Loucy (cell line): ENCODE results near the gene ITGA5.

Experiments
- H2AFZ ChIP-seq: fragments of 200-600 bp; sonication (generic); 2 replicates; pipeline ENCODE4 v1.6.0; 2016; ENCODE audit warnings: antibody characterized with exemption, mild to moderate bottlenecking, low read length, moderate library complexity
- H3F3A ChIP-seq: fragments of 200-600 bp; 2 replicates; pipeline ENCODE4 v1.6.0; 2016; ENCODE audit warnings: antibody characterized with exemption, low read depth, mild to moderate bottlenecking
- H3K27me3 ChIP-seq: fragments of 200-600 bp; sonication (generic); 2 replicates; pipeline ENCODE4 v1.6.1; 2014; ENCODE audit warnings: low read length, mild to moderate bottlenecking; ENCODE audit not compliant: insufficient read depth, poor library complexity, severe bottlenecking
- H3K36me3 ChIP-seq: fragments of 200-600 bp; sonication (generic); 2 replicates; pipeline ENCODE4 v1.6.1; 2016; ENCODE audit warnings: low read length; ENCODE audit not compliant: insufficient read depth
- H3K4me1 ChIP-seq: fragments of 200-600 bp; sonication (generic); 2 replicates; pipeline ENCODE4 v1.5.1; 2014; ENCODE audit warnings: low read length, mild to moderate bottlenecking; ENCODE audit not compliant: insufficient read depth, poor library complexity, severe bottlenecking
- H3K4me2 ChIP-seq: fragments of 200-600 bp; sonication (generic); 2 replicates; pipeline ENCODE4 v1.6.0; 2014; ENCODE audit warnings: antibody characterized with exemption, low read length, low read depth, mild to moderate bottlenecking; ENCODE audit not compliant: poor library complexity, severe bottlenecking
- H3K4me3 ChIP-seq: fragments of 200-600 bp; sonication (generic); 2 replicates; pipeline ENCODE4 v1.5.1; 2014; ENCODE audit warnings: low read length, mild to moderate bottlenecking, mixed read lengths; ENCODE audit not compliant: poor library complexity, severe bottlenecking
- H3K79me2 ChIP-seq: fragments of 200-600 bp; sonication (generic); 2 replicates; pipeline ENCODE4 v1.6.1; 2014; ENCODE audit warnings: low read length; ENCODE audit not compliant: insufficient read depth
- H3K9ac ChIP-seq: fragments of 200-600 bp; sonication (generic); 2 replicates; pipeline ENCODE4 v1.6.0; 2014; ENCODE audit warnings: mild to moderate bottlenecking, low read depth, low read length, moderate library complexity; ENCODE audit not compliant: poor library complexity, severe bottlenecking
- H3K9me2 ChIP-seq: fragments of 200-600 bp; sonication (generic); replicated peaks from 2 replicates; pipeline ENCODE4 v1.6.1; 2016; ENCODE audit warnings: low read depth, low read length, mixed read lengths
- H3K9me3 ChIP-seq: fragments of 200-600 bp; sonication (generic); 2 replicates; pipeline ENCODE4 v1.6.1; 2014; ENCODE audit warnings: mild to moderate bottlenecking, antibody characterized with exemption, low read length, low read depth; ENCODE audit not compliant: insufficient read depth
- H4K20me1 ChIP-seq: fragments of 200-600 bp; sonication (generic); 2 replicates; pipeline ENCODE4 v1.6.0; 2014; ENCODE audit warnings: antibody characterized with exemption, low read length, mild to moderate bottlenecking; ENCODE audit not compliant: insufficient read depth, poor library complexity, severe bottlenecking
- EZH2phosphoT487 ChIP-seq: fragments of 200-600 bp; IDR thresholded peaks from 2 replicates; pipeline ENCODE4 v1.6.1; 2018; ENCODE audit warnings: antibody characterized with exemption, mild to moderate bottlenecking, moderate library complexity, borderline replicate concordance
- TF ChIP-seq, protein P1 (sequence below): fragments of 200-600 bp; sonication (generic); conservative IDR thresholded peaks from 2 replicates; pipeline ENCODE4 v1.5.1; 2014; ENCODE audit warnings: mild to moderate bottlenecking, antibody characterized with exemption, low read length

ITGA5 gene

DNA sequence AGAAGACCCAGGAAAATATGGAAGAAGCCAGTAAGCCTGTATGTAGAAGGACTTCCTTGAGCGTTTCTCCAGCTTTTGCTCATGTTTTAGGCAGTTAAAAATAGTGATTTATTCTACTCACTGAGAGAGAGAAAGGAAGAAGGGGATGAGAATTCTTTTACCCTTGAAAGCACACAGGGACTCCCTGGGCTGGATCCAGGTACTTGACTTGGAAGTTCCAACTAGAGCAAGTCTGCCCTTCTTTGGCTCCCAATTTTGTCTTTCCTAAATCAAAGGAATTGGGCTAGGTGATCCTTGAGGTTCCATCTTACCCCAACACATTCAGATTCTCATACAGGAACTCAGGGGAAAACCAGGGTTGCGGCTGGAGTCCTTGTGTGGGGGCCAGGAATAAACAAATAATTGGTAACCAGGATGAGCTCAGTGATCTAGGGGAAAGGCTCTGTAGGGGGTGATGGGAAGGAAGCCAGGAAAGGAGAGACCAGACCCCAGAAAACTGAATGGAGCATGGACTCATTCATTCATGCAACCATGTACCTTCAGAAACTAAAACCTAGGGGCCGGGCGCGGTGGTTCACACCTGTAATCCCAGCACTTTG is 11.5 kb upstream of the ITGA5 start:
- no peak overlapping the region for H3K4me3 ChIP-seq
- H3K79me2 ChIP-seq: no peaks in the 10 kb centered on the region
- TF ChIP-seq EZH2phosphoT487: no peak
- TF ChIP-seq, protein P1, sequence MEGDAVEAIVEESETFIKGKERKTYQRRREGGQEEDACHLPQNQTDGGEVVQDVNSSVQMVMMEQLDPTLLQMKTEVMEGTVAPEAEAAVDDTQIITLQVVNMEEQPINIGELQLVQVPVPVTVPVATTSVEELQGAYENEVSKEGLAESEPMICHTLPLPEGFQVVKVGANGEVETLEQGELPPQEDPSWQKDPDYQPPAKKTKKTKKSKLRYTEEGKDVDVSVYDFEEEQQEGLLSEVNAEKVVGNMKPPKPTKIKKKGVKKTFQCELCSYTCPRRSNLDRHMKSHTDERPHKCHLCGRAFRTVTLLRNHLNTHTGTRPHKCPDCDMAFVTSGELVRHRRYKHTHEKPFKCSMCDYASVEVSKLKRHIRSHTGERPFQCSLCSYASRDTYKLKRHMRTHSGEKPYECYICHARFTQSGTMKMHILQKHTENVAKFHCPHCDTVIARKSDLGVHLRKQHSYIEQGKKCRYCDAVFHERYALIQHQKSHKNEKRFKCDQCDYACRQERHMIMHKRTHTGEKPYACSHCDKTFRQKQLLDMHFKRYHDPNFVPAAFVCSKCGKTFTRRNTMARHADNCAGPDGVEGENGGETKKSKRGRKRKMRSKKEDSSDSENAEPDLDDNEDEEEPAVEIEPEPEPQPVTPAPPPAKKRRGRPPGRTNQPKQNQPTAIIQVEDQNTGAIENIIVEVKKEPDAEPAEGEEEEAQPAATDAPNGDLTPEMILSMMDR: no peak
- no peaks in the 10 kb centered on the region for H3K27me3 ChIP-seq
- H4K20me1 ChIP-seq: no peaks in the 10 kb centered on the region
- no peaks in the 10 kb centered on the region for H3K36me3 ChIP-seq
- H3K9me3 ChIP-seq: no peaks in the 10 kb centered on the region
- peaks cover 48% of the 10 kb centered on the region for H3K4me1 ChIP-seq
- H3F3A ChIP-seq: no peaks in the 10 kb centered on the region
- H3K9me2 ChIP-seq: no peaks in the 10 kb centered on the region
- H2AFZ ChIP-seq: no peak overlapping the region
- H3K9ac ChIP-seq: no peak overlapping the region
- no peak overlapping the region for H3K4me2 ChIP-seq

DNA sequence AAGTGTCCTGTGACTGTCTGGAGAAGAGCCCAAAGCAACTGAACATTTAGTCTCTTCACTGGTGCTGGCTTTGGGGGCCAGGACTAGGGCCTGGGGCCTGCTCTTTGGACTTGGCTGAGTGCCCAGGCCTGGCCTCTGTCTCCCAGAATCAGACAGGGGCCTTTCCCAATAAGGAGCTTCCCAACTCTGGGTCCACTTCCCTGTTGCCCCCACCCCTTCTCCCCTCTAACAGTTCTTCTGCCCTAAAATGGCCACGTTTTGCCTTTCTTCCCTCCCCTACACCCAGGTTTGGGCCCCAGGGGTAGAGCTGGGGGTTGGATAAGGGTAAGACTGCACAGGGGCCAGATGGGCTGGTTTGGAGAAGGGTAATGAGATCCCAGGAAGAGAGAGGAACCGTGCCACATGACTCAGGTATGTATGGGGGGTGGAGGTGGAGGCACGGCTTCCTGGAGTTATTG is 10.0 kb upstream of the ITGA5 start:
- H3K4me3 ChIP-seq: peak overlapping the region; percentile 33
- no peak for TF ChIP-seq EZH2phosphoT487
- TF ChIP-seq, protein P1: no peak
- no peaks in the 10 kb centered on the region for H3K36me3 ChIP-seq
- H3F3A ChIP-seq: no peaks in the 10 kb centered on the region
- no peaks in the 10 kb centered on the region for H3K9me3 ChIP-seq
- no peaks in the 10 kb centered on the region for H3K79me2 ChIP-seq
- no peaks in the 10 kb centered on the region for H3K9me2 ChIP-seq
- H3K27me3 ChIP-seq: no peaks in the 10 kb centered on the region
- peaks cover 52% of the 10 kb centered on the region for H3K4me1 ChIP-seq
- H4K20me1 ChIP-seq: no peaks in the 10 kb centered on the region
- H2AFZ ChIP-seq: no peak overlapping the region
- H3K4me2 ChIP-seq: peak overlapping the region; percentile 48
- peak overlapping the region; percentile 53 for H3K9ac ChIP-seq

DNA sequence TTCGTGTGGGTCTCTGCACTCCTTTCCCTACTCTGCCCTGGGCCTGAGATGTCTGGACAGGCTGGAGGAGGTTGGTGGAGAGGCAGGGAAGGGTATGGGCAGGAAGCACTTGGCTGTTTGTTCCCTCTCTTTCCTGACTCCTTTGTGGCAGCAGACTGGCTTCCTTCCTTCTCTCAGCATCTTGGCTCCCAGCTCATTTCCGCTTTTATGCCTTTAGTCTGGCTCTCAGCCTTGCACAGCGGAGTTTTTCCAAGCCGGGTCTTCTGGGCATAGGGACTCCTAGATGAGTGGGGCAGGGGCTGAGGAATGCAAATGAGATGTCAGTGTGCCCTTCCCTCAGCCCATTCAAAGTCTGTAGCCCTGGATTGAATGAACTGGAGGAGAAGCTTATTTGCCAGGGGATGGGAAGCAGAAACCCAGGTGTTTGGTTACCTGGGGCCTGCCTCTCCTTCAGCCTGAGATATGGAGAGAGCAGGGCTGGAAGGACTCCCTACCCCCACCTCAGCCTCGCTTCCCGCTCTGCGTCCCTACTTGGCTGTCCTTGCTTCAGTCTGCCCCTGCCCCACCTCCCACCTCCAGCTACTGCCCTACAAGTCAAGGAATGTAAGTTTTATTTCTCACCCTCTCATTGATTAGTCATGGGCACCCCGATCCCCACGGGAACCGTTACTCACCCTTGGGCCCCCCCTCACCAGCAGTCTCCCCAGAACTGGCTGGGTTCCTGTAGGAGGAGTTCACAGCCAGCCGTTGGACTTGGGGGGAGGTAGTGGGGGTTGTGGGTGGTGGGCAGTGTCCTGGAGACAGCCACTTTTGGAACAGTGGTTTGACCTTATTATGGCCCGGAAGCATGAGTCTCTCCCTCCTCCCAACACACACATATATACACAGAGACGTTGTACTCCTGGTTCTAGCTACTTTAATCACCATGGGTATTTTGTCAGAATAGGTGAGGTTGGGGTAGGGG is 9.3 kb upstream of the ITGA5 start:
- Histone ChIP-seq H3K4me2 (peak overlapping the region; percentile 48), H2AFZ (0 out of 2 replicates have a peak overlapping the region, but pooled peaks have one; percentile 25), H3K9ac (peak overlapping the region; percentile 53), H3K4me3 (peak overlapping the region; percentile 33), H3K9me3 (no peaks in the 10 kb centered on the region), H3K79me2 (no peaks in the 10 kb centered on the region), H3K9me2 (no peaks in the 10 kb centered on the region), H3K4me1 (peaks cover 52% of the 10 kb centered on the region), H3F3A (no peaks in the 10 kb centered on the region), H4K20me1 (no peaks in the 10 kb centered on the region), H3K27me3 (no peaks in the 10 kb centered on the region), H3K36me3 (no peaks in the 10 kb centered on the region)
- no peak for TF ChIP-seq EZH2phosphoT487
- TF ChIP-seq, protein P1: no peak
